Keratinocyte (primary cell): Measurements from ENCODE around the gene STOML3. TPM values are rescaled to one million over a fixed set of nuclear protein-coding genes. Genes with fewer than 3 reads are reported as not detected.

Source experiments
- DNase-seq: peaks from one replicate; pipeline ENCODE4 v3.0.0-alpha.2; 2011; ENCODE audit warnings: low read depth, missing footprints, low spot score
- FAIRE-seq: peaks from 2 replicates; lab custom pipeline; 2011; peaks lifted over from hg19 to GRCh38; lab: Jason Lieb, UNC
- H2AFZ ChIP-seq: 2 replicates; pipeline ENCODE4 v1.6.0; 2012; ENCODE audit warnings: low read length, control low read depth, inconsistent platforms; ENCODE audit not compliant: control insufficient read depth
- H3K27ac ChIP-seq: 2 replicates; pipeline ENCODE4 v1.5.1; 2011; ENCODE audit warnings: low read length; ENCODE audit not compliant: control insufficient read depth, insufficient read depth
- H3K27me3 ChIP-seq: 3 replicates; pipeline ENCODE4 v1.6.0; 2011; ENCODE audit warnings: low read length; ENCODE audit not compliant: control insufficient read depth, insufficient read depth; ENCODE audit errors: extremely low read depth
- H3K36me3 ChIP-seq, 2 experiments: 2 replicates in 1 of 2; 3 replicates in 1 of 2; pipeline ENCODE4 v1.5.1; 2011; ENCODE audit warnings: low read length in 2 of 2, mild to moderate bottlenecking in 1 of 2; ENCODE audit not compliant: control insufficient read depth in 2 of 2, insufficient read depth in 2 of 2; ENCODE audit errors: extremely low read depth in 1 of 2
- H3K4me1 ChIP-seq: 3 replicates; pipeline ENCODE4 v1.5.1; 2011; ENCODE audit warnings: low read length; ENCODE audit not compliant: control insufficient read depth, insufficient read depth; ENCODE audit errors: extremely low read depth
- H3K4me2 ChIP-seq: 3 replicates; pipeline ENCODE4 v1.6.0; 2011; ENCODE audit warnings: low read depth, low read length; ENCODE audit not compliant: control insufficient read depth, insufficient read depth; ENCODE audit errors: extremely low read depth
- H3K4me3 ChIP-seq, 3 experiments: fragments of 200-600 bp in 1 of 3; sonication (generic) in 1 of 3; 2 replicates in 2 of 3; 3 replicates in 1 of 3; pipeline ENCODE4 v1.5.1; 2011 to 2016; ENCODE audit warnings: low read length in 3 of 3, mild to moderate bottlenecking in 3 of 3, control low read depth in 2 of 3, inconsistent platforms in 1 of 3, low read depth in 1 of 3, mixed read lengths in 1 of 3, mixed run types in 1 of 3, moderate library complexity in 1 of 3; ENCODE audit not compliant: control insufficient read depth in 2 of 3, insufficient read depth in 2 of 3; ENCODE audit errors: extremely low read depth in 1 of 3
- H3K79me2 ChIP-seq: 2 replicates; pipeline ENCODE4 v1.6.0; 2012; ENCODE audit warnings: low read length; ENCODE audit not compliant: control insufficient read depth, insufficient read depth
- H3K9ac ChIP-seq: 3 replicates; pipeline ENCODE4 v1.6.0; 2011; ENCODE audit warnings: low read length; ENCODE audit not compliant: control insufficient read depth, insufficient read depth; ENCODE audit errors: extremely low read depth
- H3K9me1 ChIP-seq: 3 replicates; pipeline ENCODE4 v1.6.0; 2011; ENCODE audit warnings: low read length; ENCODE audit not compliant: control insufficient read depth, insufficient read depth; ENCODE audit errors: extremely low read depth
- H3K9me3 ChIP-seq: 2 replicates; pipeline ENCODE4 v1.5.1; 2012; ENCODE audit warnings: low read depth, low read length; ENCODE audit not compliant: control insufficient read depth
- H4K20me1 ChIP-seq: 3 replicates; pipeline ENCODE4 v1.6.0; 2011; ENCODE audit warnings: low read length; ENCODE audit not compliant: control insufficient read depth, insufficient read depth; ENCODE audit errors: extremely low read depth
- EZH2 ChIP-seq: IDR thresholded peaks from one replicate; pipeline ENCODE4 v1.6.1; 2012; ENCODE audit warnings: inconsistent platforms, mild to moderate bottlenecking, low read length, moderate library complexity
- dilution Hi-C: fragments of 300-500 bp; cut with MboI; formaldehyde crosslinking; loops from one replicate; pipeline ENCODE4 v1.7.0; 2020; ENCODE audit warnings: low sequenced_read_pairs; ENCODE audit not compliant: extremely low pct_ligation_motif_present
- polyA plus RNA-seq, 5 experiments: library from polyadenylated mRNA; depleted of rRNA in 3 of 5; stranded (reverse) in 3 of 5; stranded (forward) in 1 of 5; unstranded in 1 of 5; fragments of >200 nt; gene quantifications; 1 replicate in 1 of 5; 2 replicates in 3 of 5; 3 replicates in 1 of 5; pipeline versions ENCODE4 v1.2.1 to v1.2.3, GENCODE V29; 2011 to 2012; ENCODE audit warnings: missing spikeins in 2 of 5, low read depth in 1 of 5, low replicate concordance in 1 of 5
- TF ChIP-seq, protein P1 (sequence below), 3 experiments: IDR thresholded peaks in 1 of 3; conservative IDR thresholded peaks in 1 of 3; optimal IDR thresholded peaks in 1 of 3; 2 replicates in 2 of 3; 3 replicates in 1 of 3; pipeline versions ENCODE3 to v1.5.1; 2011; ENCODE audit warnings: low read length in 3 of 3, mild to moderate bottlenecking in 3 of 3, moderate library complexity in 2 of 3, control low read depth in 1 of 3, inconsistent platforms in 1 of 3; ENCODE audit not compliant: insufficient read depth in 2 of 3; ENCODE audit errors: extremely low read depth in 1 of 3

STOML3 gene
- polyA plus RNA-seq, 1 donor (not counting 4 experiments of a cell fraction or from before 2014, with no cell fraction given) = not detected

DNA sequence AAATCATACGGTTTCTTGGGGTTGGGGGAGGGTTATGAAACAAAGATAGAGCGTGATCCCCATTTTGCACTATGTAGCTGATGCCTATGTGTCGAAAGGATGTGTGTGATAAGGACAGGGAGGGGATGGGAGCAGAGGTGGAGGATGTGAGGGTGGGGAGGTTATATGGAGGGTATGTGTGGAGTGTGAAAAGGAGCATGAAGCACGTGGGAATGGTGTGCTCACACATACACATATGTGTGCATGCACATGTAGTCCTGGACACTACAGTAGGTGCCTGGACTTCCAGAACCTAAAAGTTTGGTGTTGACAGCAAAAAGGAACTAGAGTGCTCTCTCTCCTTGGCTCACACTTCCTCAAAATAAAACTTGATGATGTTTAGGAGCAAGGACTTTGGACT lies 25.4 kb downstream of the STOML3 start:
- dilution Hi-C loops = no loop called here
- Histone ChIP-seq H3K4me1 (no peaks in the 10 kb centered on the region), H3K79me2 (no peaks in the 10 kb centered on the region), H3K36me3 (no peaks in the 10 kb centered on the region), H3K9me1 (no peaks in the 10 kb centered on the region), H2AFZ (no peak overlapping the region), H3K4me2 (no peak overlapping the region), H3K9me3 (no peaks in the 10 kb centered on the region), H3K27me3 (peaks cover 14% of the 10 kb centered on the region), H3K27ac (no peak overlapping the region), H3K9ac (no peak overlapping the region), H4K20me1 (no peaks in the 10 kb centered on the region), H3K4me3 (no peak overlapping the region)
- no peak for DNase-seq
- no peak for FAIRE-seq
- TF ChIP-seq, protein P1, sequence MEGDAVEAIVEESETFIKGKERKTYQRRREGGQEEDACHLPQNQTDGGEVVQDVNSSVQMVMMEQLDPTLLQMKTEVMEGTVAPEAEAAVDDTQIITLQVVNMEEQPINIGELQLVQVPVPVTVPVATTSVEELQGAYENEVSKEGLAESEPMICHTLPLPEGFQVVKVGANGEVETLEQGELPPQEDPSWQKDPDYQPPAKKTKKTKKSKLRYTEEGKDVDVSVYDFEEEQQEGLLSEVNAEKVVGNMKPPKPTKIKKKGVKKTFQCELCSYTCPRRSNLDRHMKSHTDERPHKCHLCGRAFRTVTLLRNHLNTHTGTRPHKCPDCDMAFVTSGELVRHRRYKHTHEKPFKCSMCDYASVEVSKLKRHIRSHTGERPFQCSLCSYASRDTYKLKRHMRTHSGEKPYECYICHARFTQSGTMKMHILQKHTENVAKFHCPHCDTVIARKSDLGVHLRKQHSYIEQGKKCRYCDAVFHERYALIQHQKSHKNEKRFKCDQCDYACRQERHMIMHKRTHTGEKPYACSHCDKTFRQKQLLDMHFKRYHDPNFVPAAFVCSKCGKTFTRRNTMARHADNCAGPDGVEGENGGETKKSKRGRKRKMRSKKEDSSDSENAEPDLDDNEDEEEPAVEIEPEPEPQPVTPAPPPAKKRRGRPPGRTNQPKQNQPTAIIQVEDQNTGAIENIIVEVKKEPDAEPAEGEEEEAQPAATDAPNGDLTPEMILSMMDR (optimal IDR thresholded peaks at IDR 0.05 in 1 of 3, IDR thresholded peaks at IDR 0.05 in 1 of 3, conservative IDR thresholded peaks at IDR 0.05 in 1 of 3; ENCODE audit: extremely low read depth in 1 of 3, insufficient read depth in 2 of 3, low read length in 3 of 3) = no peak
- TF ChIP-seq EZH2 = no peak

DNA sequence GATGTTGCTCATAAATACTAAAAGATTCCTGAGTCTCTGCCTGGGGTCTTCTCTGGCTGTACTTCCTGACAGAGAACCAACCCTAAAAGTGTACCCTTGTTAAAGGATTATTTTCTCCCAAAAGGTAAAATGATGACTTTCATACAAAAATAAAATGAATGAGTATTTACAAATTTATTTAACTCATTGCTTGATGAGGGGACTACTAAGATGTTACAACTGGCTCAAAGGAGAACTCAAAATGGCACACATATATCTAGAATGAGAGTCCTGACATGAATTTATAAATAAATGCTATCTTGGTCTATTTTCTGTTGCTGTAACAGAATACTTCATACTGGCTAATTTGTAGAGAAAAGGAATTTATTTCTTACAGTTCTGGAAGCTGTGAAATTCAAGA lies 30.5 kb downstream of the STOML3 start:
- H3K4me2 ChIP-seq = no peak overlapping the region
- H3K27me3 ChIP-seq = peaks cover 4% of the 10 kb centered on the region
- H3K9ac ChIP-seq = no peak overlapping the region
- TF ChIP-seq, protein P1 (optimal IDR thresholded peaks at IDR 0.05 in 1 of 3, IDR thresholded peaks at IDR 0.05 in 1 of 3, conservative IDR thresholded peaks at IDR 0.05 in 1 of 3; ENCODE audit: extremely low read depth in 1 of 3, insufficient read depth in 2 of 3, low read length in 3 of 3) = no peak
- TF ChIP-seq EZH2 = no peak
- no peaks in the 10 kb centered on the region for H3K79me2 ChIP-seq
- FAIRE-seq (no peak), DNase-seq (no peak)
- H3K4me1 ChIP-seq = no peaks in the 10 kb centered on the region
- H3K36me3 ChIP-seq = no peaks in the 10 kb centered on the region
- no peak overlapping the region for H2AFZ ChIP-seq
- no peak overlapping the region for H3K4me3 ChIP-seq
- no peaks in the 10 kb centered on the region for H4K20me1 ChIP-seq
- dilution Hi-C loops = no loop called here
- no peaks in the 10 kb centered on the region for H3K9me3 ChIP-seq
- H3K9me1 ChIP-seq = no peaks in the 10 kb centered on the region
- H3K27ac ChIP-seq = no peak overlapping the region
